GM18498 (cell line): ENCODE results near the gene PLCL1.
"Not testable (repeated sequence)": the region's sequence is repeated elsewhere in the genome, so short reads cannot be mapped to it uniquely, and the experiment has no call there.

Experiments used
- ATAC-seq: cut with Tn5 transposase; IDR thresholded peaks from one replicate; pipeline ENCODE4 v1.9.1; 2021; ENCODE audit warnings: mild to moderate bottlenecking, moderate library complexity; ENCODE audit not compliant: unreplicated experiment

The PLCL1 gene

DNA sequence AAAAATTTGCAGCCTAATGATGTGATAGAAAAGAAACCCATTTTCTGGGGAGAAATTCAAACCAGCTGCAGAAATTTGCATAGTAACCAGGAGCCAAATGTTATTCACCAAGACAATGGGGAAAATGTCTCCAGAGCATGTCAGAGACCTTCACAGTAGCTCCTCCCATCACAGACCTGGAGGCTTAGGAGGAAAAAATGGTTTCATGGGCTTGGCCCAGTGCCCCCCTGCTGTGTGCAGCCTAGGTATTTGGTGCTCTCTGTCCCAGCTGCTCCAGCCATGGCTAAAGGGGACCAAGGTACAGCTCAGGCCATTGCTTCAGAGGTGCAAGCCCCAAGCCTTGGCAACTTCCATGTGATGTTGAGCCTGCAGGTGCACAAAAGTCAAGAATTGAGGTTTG lies 352.9 kb downstream of the PLCL1 start:
- no peak for ATAC-seq

- no peak for ATAC-seq
Observed at GRCh38 chr2:198161151-198161550, 356.8 kb downstream of the PLCL1 start.

DNA sequence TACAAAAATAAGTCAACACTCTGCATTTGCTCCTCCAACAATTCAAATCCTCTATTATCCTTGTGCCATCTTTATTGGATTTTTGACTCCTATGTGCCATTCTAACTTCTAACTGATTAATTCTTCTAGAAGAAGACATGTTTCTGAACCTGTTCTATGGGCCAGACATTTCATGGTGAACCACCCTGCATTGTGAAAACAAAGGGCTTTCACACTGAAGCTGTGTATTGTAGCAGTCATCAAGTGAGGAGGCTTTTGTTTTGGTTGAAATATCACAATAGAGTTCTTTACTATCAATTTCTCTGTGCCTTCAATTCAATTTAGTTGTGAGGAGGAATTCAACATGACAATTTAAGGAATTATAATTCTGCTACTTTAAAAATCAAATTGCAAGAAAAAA lies 357.9 kb downstream of the PLCL1 start:
- no peak for ATAC-seq

DNA sequence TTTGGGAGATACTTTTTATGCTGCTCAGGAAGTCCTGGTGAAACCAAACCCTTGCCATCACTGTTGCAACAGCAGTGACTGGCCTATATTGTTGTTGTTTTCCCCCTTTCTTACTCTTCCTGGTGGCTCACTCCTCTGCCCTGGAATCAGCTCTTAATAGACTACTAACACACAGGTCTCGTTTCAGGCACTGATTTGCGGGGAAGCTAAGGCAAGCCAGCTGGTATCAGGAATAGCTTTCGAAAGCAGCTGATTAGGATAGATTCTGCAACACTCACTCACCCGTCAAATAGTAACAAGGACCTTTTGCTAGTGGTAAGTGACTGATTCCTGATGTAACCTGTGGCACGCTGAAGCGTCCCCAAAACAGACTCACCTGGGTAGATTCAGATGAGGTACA lies 360.4 kb downstream of the PLCL1 start:
- ATAC-seq: no peak

DNA sequence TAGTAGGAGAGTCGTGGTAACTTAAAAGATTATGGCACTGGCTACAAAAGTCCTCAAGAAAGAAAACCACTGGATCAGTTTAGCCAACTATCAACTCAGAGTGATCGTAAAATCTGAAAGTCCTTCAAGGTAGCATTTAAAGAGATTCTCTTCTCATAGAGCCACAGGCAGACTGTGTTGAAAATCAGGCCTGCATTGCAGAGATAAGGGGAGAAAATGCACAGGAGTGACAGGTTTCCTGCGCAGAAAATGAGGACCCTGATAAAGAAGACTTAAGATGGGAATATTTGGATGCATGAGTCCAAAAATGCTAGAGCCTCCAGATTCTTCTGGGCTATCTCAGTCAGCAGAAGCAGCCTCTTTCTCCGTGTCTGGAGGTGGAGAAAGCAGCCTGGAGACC lies 360.9 kb downstream of the PLCL1 start:
- ATAC-seq: no peak

DNA sequence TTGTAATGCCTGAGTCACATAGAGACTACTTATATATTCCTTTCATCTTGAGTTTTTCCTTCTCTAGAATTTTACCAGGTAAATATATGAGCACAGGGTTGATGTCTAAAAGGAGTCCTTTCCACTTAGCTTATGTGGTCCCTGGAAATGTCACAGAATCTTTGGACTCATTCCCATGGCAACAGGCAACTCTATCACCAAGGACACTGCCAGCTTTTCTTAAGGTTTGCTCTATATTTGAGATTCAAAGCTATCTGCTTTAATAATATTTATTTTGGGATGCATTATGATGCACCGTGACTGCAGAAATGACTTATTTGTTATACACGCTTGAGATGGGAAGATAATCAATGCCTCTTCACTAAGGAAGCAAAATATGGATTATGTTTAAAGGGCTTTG lies 363.0 kb downstream of the PLCL1 start:
- ATAC-seq: no peak

DNA sequence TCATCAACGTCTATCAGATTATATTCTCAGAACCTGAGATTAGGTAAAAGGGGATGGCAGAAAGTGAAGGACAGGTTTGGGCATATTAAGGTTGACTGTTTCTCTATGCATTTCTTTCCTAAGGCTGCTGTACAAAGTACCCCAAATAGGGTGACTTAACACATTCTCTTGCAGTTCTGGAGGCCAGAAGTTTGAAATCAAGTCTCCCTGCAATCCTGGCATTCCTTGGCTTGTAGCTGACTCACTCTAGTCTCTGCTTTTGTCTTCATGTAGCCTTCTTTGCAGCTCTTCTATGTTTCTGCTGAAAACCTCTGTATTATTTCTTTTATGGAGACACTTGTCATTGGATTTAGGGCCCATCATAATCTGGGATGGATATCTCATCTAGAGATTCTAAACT lies 364.3 kb downstream of the PLCL1 start:
- ATAC-seq: no peak

GRCh38 chr2:198173242-198173641 lies 368.8 kb downstream of the PLCL1 start:
- no peak for ATAC-seq

DNA sequence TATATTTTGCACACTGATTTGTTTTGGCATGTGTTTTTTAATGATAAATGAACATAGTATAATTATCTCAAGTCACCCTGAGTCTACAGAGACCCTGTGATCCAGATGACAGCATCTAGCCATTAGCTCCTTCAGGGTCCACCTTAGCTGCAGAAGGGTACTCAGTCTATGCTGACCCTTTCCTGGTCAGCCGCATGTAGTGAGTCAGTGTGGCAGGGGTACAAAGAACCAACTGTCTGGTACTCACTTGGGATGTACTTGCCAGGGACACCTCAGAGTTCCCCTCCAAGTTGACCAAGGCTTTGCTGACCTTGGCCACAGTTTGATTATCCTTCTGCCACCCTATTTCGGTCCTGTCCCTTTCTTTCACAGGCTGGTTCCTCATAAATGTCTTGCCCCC lies 369.5 kb downstream of the PLCL1 start:
- ATAC-seq: no peak

DNA sequence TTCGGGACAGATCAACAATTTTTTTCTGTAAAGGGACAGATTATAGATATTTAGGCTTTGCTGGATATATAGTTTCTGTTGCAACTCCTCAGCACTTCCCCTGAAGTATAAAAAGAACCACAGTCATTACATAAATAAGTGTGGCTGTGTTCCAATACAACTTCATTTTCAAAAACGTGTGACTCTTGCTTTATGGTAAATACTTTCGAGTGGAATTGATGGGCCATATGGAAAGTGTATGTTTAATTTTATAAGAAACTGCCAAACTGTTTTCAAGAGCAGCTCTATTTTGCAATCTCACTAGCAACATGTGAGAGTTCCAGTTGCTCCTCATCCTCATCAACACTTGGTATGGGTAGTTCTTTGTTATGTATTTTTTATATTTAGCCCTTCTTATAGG lies 370.9 kb downstream of the PLCL1 start:
- ATAC-seq: no peak

DNA sequence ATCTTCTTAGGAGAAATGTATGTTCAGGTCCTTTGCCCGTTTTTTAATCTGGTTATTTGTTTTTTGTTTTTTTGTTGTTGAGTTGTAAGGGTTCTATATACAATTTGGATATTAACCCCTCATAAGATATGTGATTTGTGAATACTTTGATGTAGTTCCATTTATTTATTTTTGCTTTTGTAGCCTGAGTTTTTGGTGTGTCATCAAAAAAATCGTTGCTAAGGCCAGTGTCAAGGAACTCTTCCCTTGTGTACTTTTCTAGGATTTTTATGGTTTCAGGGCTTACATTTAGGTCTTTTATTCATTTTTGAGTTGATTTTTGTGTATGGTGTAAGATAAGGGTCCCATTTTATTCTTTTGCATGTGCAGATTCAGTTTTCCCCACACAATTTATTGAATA lies 372.6 kb downstream of the PLCL1 start:
- ATAC-seq: no peak

DNA sequence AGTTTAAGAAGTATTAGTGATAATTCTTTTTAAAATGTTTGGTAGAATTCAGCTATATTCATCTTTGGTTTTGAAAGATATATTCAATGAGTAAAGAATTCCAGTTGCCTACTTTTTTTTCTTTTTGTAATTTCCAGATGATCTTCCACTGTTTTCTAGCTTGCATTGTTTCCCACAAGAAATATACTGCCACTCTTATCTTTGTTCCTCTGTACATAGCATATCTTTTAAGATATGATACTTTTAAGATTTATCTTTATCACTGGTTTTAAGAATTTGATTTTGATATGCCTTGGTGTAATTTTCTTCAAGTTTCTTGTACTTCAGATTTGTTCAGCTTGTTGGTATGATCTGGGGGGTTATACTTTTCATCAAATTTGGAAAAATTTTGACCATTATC lies 374.4 kb downstream of the PLCL1 start:
- no peak for ATAC-seq

GRCh38 chr2:198186257-198186656 lies 381.9 kb downstream of the PLCL1 start:
- no peak for ATAC-seq

DNA sequence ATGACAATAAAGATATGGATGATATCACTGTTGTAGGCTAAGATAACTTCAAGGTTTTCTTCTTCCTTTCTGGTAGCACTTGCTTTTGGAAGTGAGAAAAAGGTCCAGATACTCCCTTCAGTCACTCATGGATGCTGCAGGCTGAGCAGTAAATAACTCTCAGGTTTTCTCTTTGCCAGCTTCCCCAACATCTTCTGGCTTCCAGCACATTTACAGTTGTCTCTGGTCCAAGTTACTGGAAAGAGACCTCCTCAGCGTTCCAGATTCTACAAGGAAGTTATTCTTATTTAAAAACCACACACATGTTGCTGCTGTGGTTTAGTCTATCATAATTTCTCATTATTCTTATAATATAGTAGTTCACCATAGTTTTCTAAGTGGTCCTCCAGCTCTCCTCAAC lies 383.4 kb downstream of the PLCL1 start:
- no peak for ATAC-seq

- no peak for ATAC-seq
Observed at GRCh38 chr2:198188982-198189381, 384.6 kb downstream of the PLCL1 start.

- ATAC-seq: no peak
Observed at GRCh38 chr2:198191651-198192050, 387.3 kb downstream of the PLCL1 start.

DNA sequence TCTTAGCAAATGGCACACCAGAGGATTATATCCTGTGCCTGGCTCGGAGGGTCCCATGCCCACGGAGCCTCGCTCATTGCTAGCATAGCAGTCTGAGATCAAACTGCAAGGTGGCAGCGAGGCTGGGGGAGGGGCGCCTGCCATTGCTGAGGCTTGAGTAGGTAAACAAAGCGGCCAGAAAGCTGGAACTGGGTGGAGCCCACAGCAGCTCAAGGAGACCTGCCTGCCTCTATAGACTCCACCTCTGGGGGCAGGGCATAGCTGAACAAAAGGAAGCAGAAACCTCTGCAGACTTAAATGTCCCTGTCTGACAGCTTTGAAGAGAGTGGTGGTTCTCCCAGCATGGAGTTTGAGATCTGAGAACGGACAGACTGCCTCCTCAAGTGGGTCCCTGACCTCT lies 392.2 kb downstream of the PLCL1 start:
- ATAC-seq: not testable (repeated sequence)
